GM12878 (cell line): Measurements from ENCODE around the gene PLEKHA7. TPM values are rescaled to one million over a fixed set of nuclear protein-coding genes. Genes with fewer than 3 reads are reported as not detected.

ENCODE experiments used
- ATAC-seq: fragments of 200-7000 bp; cut with Tn5 transposase; 3 replicates; pipeline ENCODE4 v1.9.1; 2020; ENCODE audit warnings: mild to moderate bottlenecking, moderate library complexity
- BruUV-seq: library from RNA; stranded (reverse); fragments of 400-500 nt; replicated peaks from 2 replicates; lab custom pipeline; 2021; lab: Mats Ljungman, UMichigan
- CTCF ChIA-PET: fragments of 300-600 bp; sonication (Branson Sonifier 250); formaldehyde crosslinking; extraction: SDS; loops from one replicate; lab custom pipeline; 2021; ENCODE audit warnings: inconsistent platforms; lab: Yijun Ruan, JAX
- POLR2A ChIA-PET: fragments of 350-600 bp; formaldehyde crosslinking; extraction: SDS; loops from one replicate; lab custom pipeline; 2021; ENCODE audit warnings: inconsistent platforms; lab: Charles Lee
- RAD21 ChIA-PET: fragments of 300-600 bp; sonication (Branson Sonifier 250); formaldehyde crosslinking; loops from one replicate; lab custom pipeline; 2023; ENCODE audit warnings: antibody characterized with exemption; ENCODE audit not compliant: unreplicated experiment; lab: Charles Lee
- SMC1A ChIA-PET: fragments of 300-600 bp; sonication (Branson Sonifier 250); formaldehyde crosslinking; loops from one replicate; lab custom pipeline; 2023; ENCODE audit not compliant: unreplicated experiment, uncharacterized antibody; lab: Charles Lee
- DNase-seq: peaks from one replicate; pipeline ENCODE4 v3.0.0-alpha.2; 2011; ENCODE audit warnings: low read depth, low spot score
- FAIRE-seq: peaks from 3 replicates; lab custom pipeline; 2011; peaks lifted over from hg19 to GRCh38; lab: Jason Lieb, UNC
- H2AFZ ChIP-seq: 2 replicates; pipeline ENCODE4 v1.6.0; 2011; ENCODE audit warnings: low read depth, low read length, control low read depth; ENCODE audit not compliant: control insufficient read depth
- H3K27ac ChIP-seq: 2 replicates; pipeline ENCODE4 v1.5.1; 2011; ENCODE audit warnings: control low read depth; ENCODE audit not compliant: control insufficient read depth, insufficient read depth
- H3K27me3 ChIP-seq, 2 experiments: replicated peaks in 1 of 2; 2 replicates each; pipeline versions ENCODE4 v1.6.0 to v1.6.1; 2011; ENCODE audit warnings: low read length in 1 of 2; ENCODE audit not compliant: control insufficient read depth in 2 of 2, insufficient read depth in 2 of 2
- H3K36me3 ChIP-seq, 2 experiments: 2 replicates each; pipeline ENCODE4 v1.5.1; 2011; ENCODE audit warnings: low read length in 1 of 2; ENCODE audit not compliant: control insufficient read depth in 2 of 2, insufficient read depth in 2 of 2
- H3K4me1 ChIP-seq: 2 replicates; pipeline ENCODE4 v1.6.1; 2011; ENCODE audit warnings: mild to moderate bottlenecking, low read length, moderate library complexity, mixed read lengths; ENCODE audit not compliant: control insufficient read depth, insufficient read depth
- H3K4me2 ChIP-seq: 2 replicates; pipeline ENCODE4 v1.6.0; 2011; ENCODE audit warnings: control low read depth; ENCODE audit not compliant: control insufficient read depth, insufficient read depth
- H3K4me3 ChIP-seq: fragments of 200-600 bp; sonication (generic); 2 replicates; pipeline ENCODE4 v1.5.1; 2016
- H3K79me2 ChIP-seq: 2 replicates; pipeline ENCODE4 v1.6.0; 2011; ENCODE audit warnings: low read length; ENCODE audit not compliant: control insufficient read depth, insufficient read depth
- H3K9ac ChIP-seq: 2 replicates; pipeline ENCODE4 v1.8.0; 2011; ENCODE audit warnings: low read length, control low read depth, mixed read lengths; ENCODE audit not compliant: control insufficient read depth, insufficient read depth
- H3K9me3 ChIP-seq: replicated peaks from 3 replicates; pipeline ENCODE4 v1.5.1; 2011; ENCODE audit warnings: mild to moderate bottlenecking, low read length; ENCODE audit not compliant: control insufficient read depth, insufficient read depth
- H4K20me1 ChIP-seq: 2 replicates; pipeline ENCODE4 v1.6.0; 2011; ENCODE audit not compliant: control insufficient read depth, insufficient read depth
- ATF2 ChIP-seq: IDR thresholded peaks from 2 replicates; pipeline ENCODE4 v1.6.1; 2012; ENCODE audit warnings: low read length, inconsistent platforms
- ELK1 ChIP-seq: IDR thresholded peaks from 2 replicates; pipeline ENCODE4 v1.6.1; 2012; ENCODE audit warnings: low read depth, low read length, improper control_type of control experiment
- FOXK2 ChIP-seq: fragments of 450-650 bp; IDR thresholded peaks from 2 replicates; pipeline ENCODE4 v1.6.1; 2017; ENCODE audit warnings: mild to moderate bottlenecking, moderate library complexity
- GATAD2B ChIP-seq: fragments of 450-650 bp; conservative IDR thresholded peaks from 2 replicates; pipeline ENCODE4 v1.6.1; 2017; ENCODE audit warnings: low read depth, mild to moderate bottlenecking, moderate library complexity
- NFYA ChIP-seq: IDR thresholded peaks from 2 replicates; pipeline ENCODE4 v1.6.1; 2011; ENCODE audit warnings: low read depth, mild to moderate bottlenecking, low read length, improper control_type of control experiment, borderline replicate concordance
- RB1 ChIP-seq: fragments of 450-650 bp; formaldehyde crosslinking; IDR thresholded peaks from 2 replicates; pipeline ENCODE4 v1.6.1; 2017; ENCODE audit warnings: mild to moderate bottlenecking, borderline replicate concordance
- TAF1 ChIP-seq: IDR thresholded peaks from 2 replicates; pipeline ENCODE4 v1.6.1; 2011; ENCODE audit warnings: mild to moderate bottlenecking, low read depth, low read length, borderline replicate concordance
- whole genome bisulfite sequencing: methylation state at CpG from one replicate; pipeline ENCODE4 v1.1.6; 2016; ENCODE audit warnings: low lambda C conversion rate; ENCODE audit not compliant: insufficient replicate concordance, insufficient coverage; ENCODE audit errors: missing lambda C conversion rate; 5-methylcytosine and 5-hydroxymethylcytosine counted together
- in situ Hi-C: fragments of 300-500 bp; cut with MboI; formaldehyde crosslinking; loops from 9 replicates; pipeline ENCODE4 v1.14.3; 2018; ENCODE audit warnings: mixed read lengths
- intact Hi-C: fragments of 100-400 bp; cut with micrococcal nuclease; formaldehyde crosslinking; loops from one replicate; pipeline ENCODE4 v1.14.2; 2022; ENCODE audit not compliant: unreplicated experiment
- polyA plus RNA-seq, 11 experiments: library from polyadenylated mRNA; depleted of rRNA in 4 of 11; unstranded in 6 of 11; stranded (reverse) in 5 of 11; fragments of >200 nt; fragmentation: Nextera tagmentation in 4 of 11; fragmentation: Illumina TruSeq in 1 of 11; extraction: Ambion mirVana in 4 of 11; extraction: Trizol in 1 of 11; gene quantifications; 1 replicate in 1 of 11; 2 replicates in 10 of 11; pipeline versions ENCODE4 v1.2.1 to v1.2.3, GENCODE V29; 2011 to 2016; ENCODE audit warnings: inconsistent platforms in 2 of 11, missing spikeins in 2 of 11, low read depth in 1 of 11
- total RNA-seq, 4 experiments: library from RNA; depleted of rRNA in 3 of 4; stranded (reverse); fragments of >200 nt in 3 of 4; fragmentation: Illumina TruSeq in 1 of 4; extraction: Trizol in 1 of 4; gene quantifications; 2 replicates each; pipeline versions ENCODE4 v1.2.1 to v1.2.3, GENCODE V29; 2013 to 2021
- TF ChIP-seq, protein P1 (sequence below): fragments of 450-650 bp; IDR thresholded peaks from 2 replicates; pipeline ENCODE4 v1.6.1; 2017; ENCODE audit warnings: borderline replicate concordance
- TF ChIP-seq, protein P2 (sequence below): fragments of 450-650 bp; IDR thresholded peaks from 2 replicates; pipeline ENCODE4 v1.6.1; 2014; ENCODE audit warnings: mild to moderate bottlenecking

PLEKHA7 gene
- total and polyA plus RNA-seq, 10 of the 15 experiments (the other 5 are each of a cell fraction or from before 2014, with no cell fraction given): 0.45 to 5.3 (median 2.1) TPM

DNA sequence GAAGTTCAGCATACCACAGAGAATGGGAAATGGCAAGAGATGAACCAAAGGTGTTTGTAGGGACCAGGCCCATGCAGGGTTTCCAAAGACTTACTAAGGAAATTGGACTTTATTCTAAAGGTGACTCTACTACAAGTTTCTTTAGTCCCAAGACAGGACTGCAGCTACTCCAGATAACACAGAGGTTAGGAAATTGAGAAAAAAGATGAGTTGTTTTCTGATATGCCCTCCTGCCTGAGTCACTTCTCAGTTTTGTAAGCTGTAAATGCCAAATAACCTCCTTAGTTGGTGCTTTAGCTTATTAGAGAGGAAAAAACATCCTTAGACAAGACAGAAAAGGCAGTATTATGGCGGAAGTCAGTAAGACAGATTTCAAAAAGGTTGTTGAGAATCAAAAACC, 179.8 kb downstream of the PLEKHA7 start:
- WGBS: 5% methylated on average over 1 of the region's 1 CpG
- Histone ChIP-seq H3K4me3 (no peak overlapping the region), H3K27ac (no peak overlapping the region), H3K4me2 (no peak overlapping the region), H2AFZ (no peak overlapping the region), H4K20me1 (no peaks in the 10 kb centered on the region), H3K9me3 (no peaks in the 10 kb centered on the region), H3K9ac (no peak overlapping the region), H3K4me1 (no peaks in the 10 kb centered on the region), H3K27me3 (no peaks in the 10 kb centered on the region), H3K36me3 (no peaks in the 10 kb centered on the region), H3K79me2 (no peaks in the 10 kb centered on the region)
- SMC1A ChIA-PET: interaction anchor here (1.2 kb wide), 1 partner anchor 15 kb away, joined by 4 read pairs; no protein-coding TSS in a partner anchor
- TF ChIP-seq TAF1: no peak
- no peak for TF ChIP-seq NFYA
- TF ChIP-seq, protein P1, sequence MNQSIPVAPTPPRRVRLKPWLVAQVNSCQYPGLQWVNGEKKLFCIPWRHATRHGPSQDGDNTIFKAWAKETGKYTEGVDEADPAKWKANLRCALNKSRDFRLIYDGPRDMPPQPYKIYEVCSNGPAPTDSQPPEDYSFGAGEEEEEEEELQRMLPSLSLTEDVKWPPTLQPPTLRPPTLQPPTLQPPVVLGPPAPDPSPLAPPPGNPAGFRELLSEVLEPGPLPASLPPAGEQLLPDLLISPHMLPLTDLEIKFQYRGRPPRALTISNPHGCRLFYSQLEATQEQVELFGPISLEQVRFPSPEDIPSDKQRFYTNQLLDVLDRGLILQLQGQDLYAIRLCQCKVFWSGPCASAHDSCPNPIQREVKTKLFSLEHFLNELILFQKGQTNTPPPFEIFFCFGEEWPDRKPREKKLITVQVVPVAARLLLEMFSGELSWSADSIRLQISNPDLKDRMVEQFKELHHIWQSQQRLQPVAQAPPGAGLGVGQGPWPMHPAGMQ: no peak
- TF ChIP-seq, protein P2, sequence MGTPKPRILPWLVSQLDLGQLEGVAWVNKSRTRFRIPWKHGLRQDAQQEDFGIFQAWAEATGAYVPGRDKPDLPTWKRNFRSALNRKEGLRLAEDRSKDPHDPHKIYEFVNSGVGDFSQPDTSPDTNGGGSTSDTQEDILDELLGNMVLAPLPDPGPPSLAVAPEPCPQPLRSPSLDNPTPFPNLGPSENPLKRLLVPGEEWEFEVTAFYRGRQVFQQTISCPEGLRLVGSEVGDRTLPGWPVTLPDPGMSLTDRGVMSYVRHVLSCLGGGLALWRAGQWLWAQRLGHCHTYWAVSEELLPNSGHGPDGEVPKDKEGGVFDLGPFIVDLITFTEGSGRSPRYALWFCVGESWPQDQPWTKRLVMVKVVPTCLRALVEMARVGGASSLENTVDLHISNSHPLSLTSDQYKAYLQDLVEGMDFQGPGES: no peak
- TF ChIP-seq RB1: no peak
- TF ChIP-seq FOXK2: no peak
- TF ChIP-seq ELK1: no peak
- TF ChIP-seq GATAD2B: no peak
- no peak for TF ChIP-seq ATF2
- intact Hi-C loops: no loop called here
- POLR2A ChIA-PET: no interaction called here
- DNase-seq (no peak), FAIRE-seq (no peak), ATAC-seq (no peak)
- RAD21 ChIA-PET: interaction anchor here (1.2 kb wide), 1 partner anchor 13 kb away, joined by 4 read pairs; no protein-coding TSS in a partner anchor
- BruUV-seq: no TSS peak
- CTCF ChIA-PET: interaction anchor here (1.0 kb wide), 1 partner anchor 14 kb away, joined by 3 read pairs; no protein-coding TSS in a partner anchor
- in situ Hi-C loops: no loop called here
